ENCODE measurements around the gene TRIM2.

Gene TRIM2

GRCh38 chr4:153324046-153324445 is 119.8 kb downstream of the TRIM2 start:
- Histone ChIP-seq H3K36me3 (peaks cover 0 to 28% (median 13%) of the 10 kb centered on the region in 3 donors), H3K9me3 (no peaks in the 10 kb centered on the region)
- intact Hi-C loops (cut with DNase I; ENCODE audit: low total_unique reads), result no loop called here

DNA sequence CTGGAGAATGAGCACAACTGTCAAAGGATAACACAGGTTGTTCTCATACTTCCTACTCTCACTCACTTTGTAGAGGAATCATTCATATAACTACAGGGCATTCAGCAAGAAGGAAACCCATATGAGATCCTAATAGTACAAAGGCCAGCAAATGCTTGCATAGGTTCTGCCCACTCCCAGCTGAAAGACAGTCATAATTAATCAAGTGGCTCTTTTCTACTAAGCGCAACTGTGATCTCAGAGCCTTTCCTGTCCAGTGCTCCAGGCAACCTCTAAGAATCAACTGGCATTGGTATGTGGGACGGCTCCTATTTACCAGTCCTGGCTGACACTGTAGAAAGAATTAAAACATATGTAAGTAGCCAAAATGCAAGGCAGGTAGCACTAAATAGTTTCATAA is 121.3 kb downstream of the TRIM2 start:
- Histone ChIP-seq H3K4me3 (no peak overlapping the region), H3K27ac (no peak overlapping the region), H3K4me1 (peaks cover 0 to 8% (median 2%) of the 10 kb centered on the region in 4 donors), H3K27me3 (no peaks in the 10 kb centered on the region), H3K36me3 (peaks cover 0 to 34% (median 6%) of the 10 kb centered on the region in 3 donors), H3K9me3 (no peaks in the 10 kb centered on the region)
- TF ChIP-seq, protein P1, sequence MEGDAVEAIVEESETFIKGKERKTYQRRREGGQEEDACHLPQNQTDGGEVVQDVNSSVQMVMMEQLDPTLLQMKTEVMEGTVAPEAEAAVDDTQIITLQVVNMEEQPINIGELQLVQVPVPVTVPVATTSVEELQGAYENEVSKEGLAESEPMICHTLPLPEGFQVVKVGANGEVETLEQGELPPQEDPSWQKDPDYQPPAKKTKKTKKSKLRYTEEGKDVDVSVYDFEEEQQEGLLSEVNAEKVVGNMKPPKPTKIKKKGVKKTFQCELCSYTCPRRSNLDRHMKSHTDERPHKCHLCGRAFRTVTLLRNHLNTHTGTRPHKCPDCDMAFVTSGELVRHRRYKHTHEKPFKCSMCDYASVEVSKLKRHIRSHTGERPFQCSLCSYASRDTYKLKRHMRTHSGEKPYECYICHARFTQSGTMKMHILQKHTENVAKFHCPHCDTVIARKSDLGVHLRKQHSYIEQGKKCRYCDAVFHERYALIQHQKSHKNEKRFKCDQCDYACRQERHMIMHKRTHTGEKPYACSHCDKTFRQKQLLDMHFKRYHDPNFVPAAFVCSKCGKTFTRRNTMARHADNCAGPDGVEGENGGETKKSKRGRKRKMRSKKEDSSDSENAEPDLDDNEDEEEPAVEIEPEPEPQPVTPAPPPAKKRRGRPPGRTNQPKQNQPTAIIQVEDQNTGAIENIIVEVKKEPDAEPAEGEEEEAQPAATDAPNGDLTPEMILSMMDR (IDR thresholded peaks at IDR 0.05), result no peak
- DNase-seq, result no peak
- intact Hi-C loops (cut with DNase I; ENCODE audit: low total_unique reads), result no loop called here

More at GRCh38 chr4:153324046-153324445, 119.8 kb downstream of the TRIM2 start:
- H3K4me1 ChIP-seq, result peaks cover 0 to 8% (median 2%) of the 10 kb centered on the region in 4 donors
- H3K27ac ChIP-seq, result no peak overlapping the region
- no peak for DNase-seq
- TF ChIP-seq, protein P1 (IDR thresholded peaks at IDR 0.05), result no peak
- no peak overlapping the region for H3K4me3 ChIP-seq
- no peaks in the 10 kb centered on the region for H3K27me3 ChIP-seq

- DNase-seq, result no peak
- Histone ChIP-seq H3K27ac (no peak overlapping the region), H3K9me3 (no peaks in the 10 kb centered on the region), H3K4me3 (no peak overlapping the region), H3K27me3 (no peaks in the 10 kb centered on the region), H3K4me1 (peaks cover 0 to 8% (median 2%) of the 10 kb centered on the region in 4 donors), H3K36me3 (peaks cover 0 to 27% (median 0%) of the 10 kb centered on the region in 3 donors)
- intact Hi-C loops (cut with DNase I; ENCODE audit: low total_unique reads), result no loop called here
- TF ChIP-seq, protein P1 (IDR thresholded peaks at IDR 0.05), result no peak
Observed at GRCh38 chr4:153326513-153326912, 122.3 kb downstream of the TRIM2 start.

DNA sequence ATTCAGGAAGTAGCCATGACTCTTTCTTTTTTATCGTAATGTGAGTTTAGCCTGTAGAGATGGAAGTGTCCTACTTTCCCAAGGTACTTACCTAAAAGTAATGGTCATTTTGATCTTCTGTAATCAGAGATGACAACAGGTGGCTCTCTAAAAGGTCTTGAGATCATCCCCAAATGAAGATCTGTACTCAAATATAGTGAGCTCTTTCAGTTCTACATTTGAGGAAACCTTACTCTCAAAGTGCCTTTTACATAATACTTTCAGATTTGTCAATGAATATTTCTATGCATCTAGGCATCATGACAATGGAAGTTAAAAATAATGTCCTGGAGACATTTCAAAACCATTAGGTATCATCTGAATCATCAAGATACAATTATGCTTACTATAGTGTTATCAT is 123.0 kb downstream of the TRIM2 start:
- Histone ChIP-seq H3K27me3 (no peaks in the 10 kb centered on the region), H3K9me3 (no peaks in the 10 kb centered on the region), H3K36me3 (peaks cover 0 to 27% (median 0%) of the 10 kb centered on the region in 3 donors), H3K4me3 (no peak overlapping the region), H3K4me1 (peaks cover 0 to 8% (median 2%) of the 10 kb centered on the region in 4 donors), H3K27ac (no peak overlapping the region)
- intact Hi-C loops (cut with DNase I; ENCODE audit: low total_unique reads), result no loop called here
- TF ChIP-seq, protein P1 (IDR thresholded peaks at IDR 0.05), result no peak
- DNase-seq, result no peak

DNA sequence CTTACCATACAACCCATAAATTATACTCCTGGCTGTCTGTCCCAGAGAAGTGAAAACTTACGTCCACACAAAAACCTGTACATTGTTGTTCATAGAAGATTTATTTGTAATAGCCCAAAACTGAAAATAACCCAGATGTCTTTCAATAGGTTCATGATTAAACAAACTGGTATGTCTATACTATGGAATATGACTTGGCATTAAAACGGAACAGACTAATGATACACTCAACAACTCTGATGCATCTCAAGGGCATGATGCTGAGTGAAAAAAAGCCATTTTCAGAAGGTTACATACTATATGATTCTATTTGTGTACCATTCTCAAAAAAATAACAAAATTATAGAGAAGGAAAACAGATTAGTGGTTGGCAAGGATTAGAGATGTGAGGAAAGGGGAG is 128.7 kb downstream of the TRIM2 start:
- TF ChIP-seq, protein P1 (IDR thresholded peaks at IDR 0.05), result no peak
- Histone ChIP-seq H3K27me3 (no peaks in the 10 kb centered on the region), H3K4me1 (no peaks in the 10 kb centered on the region), H3K27ac (no peak overlapping the region), H3K36me3 (peaks cover 0 to 24% (median 0%) of the 10 kb centered on the region in 3 donors), H3K4me3 (no peak overlapping the region), H3K9me3 (no peaks in the 10 kb centered on the region)
- no peak for DNase-seq
- intact Hi-C loops (cut with DNase I; ENCODE audit: low total_unique reads), result no loop called here

GRCh38 chr4:153333874-153334273 is 129.6 kb downstream of the TRIM2 start:
- peaks cover 0 to 24% (median 0%) of the 10 kb centered on the region in 3 donors for H3K36me3 ChIP-seq
- no peak overlapping the region for H3K27ac ChIP-seq
- no peak overlapping the region for H3K4me3 ChIP-seq
- no peaks in the 10 kb centered on the region for H3K9me3 ChIP-seq
- DNase-seq, result no peak
- no peaks in the 10 kb centered on the region for H3K27me3 ChIP-seq
- TF ChIP-seq, protein P1 (IDR thresholded peaks at IDR 0.05), result no peak
- no peaks in the 10 kb centered on the region for H3K4me1 ChIP-seq
- intact Hi-C loops (cut with DNase I; ENCODE audit: low total_unique reads), result no loop called here

Data from tibial artery (tissue), 4 donors.